Hematopoietic multipotent progenitor cell treated with erythropoietin and hydrocortisone succinate and interleukin-3 and kit ligand, for 4 days (in vitro differentiated cells): Measurements from ENCODE around the gene SPRY2.
"Not testable (repeated sequence)": the region's sequence is repeated elsewhere in the genome, so short reads cannot be mapped to it uniquely, and the experiment has no call there.

Source experiments
- DNase-seq: peaks from one replicate; pipeline ENCODE4 v3.0.0-alpha.2; 2015

The SPRY2 gene

GRCh38 chr13:80348314-80348713, 7.4 kb upstream of the SPRY2 start:
- DNase-seq = no peak

- DNase-seq = no peak
These were observed 5.0 kb upstream of the SPRY2 start for GRCh38 chr13:80345771-80346510.

DNA sequence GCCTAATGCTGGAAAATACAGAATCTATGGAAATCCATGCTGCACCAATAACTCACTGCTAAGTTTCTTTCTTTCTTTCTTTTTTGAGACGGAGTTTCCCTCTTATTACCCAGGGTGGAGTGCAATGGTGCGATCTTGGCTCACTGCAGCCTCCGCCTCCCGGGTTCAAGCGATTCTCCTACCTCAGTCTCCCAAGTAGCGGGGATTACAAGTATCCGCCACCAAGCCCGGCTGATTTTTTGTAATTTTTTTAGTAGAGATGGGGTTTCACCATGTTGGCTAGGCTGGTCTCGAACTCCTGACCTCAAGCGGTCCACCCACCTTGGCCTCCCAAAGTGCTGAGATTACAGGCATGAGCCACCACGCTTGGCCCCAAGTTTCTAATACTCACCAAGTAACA, 3.1 kb upstream of the SPRY2 start:
- DNase-seq = not testable (repeated sequence)

GRCh38 chr13:80342471-80343371, 1.8 kb upstream of the SPRY2 start:
- peak; percentile 87 for DNase-seq

- peak; percentile 65 for DNase-seq
These were observed 937 bp upstream of the SPRY2 start for GRCh38 chr13:80341756-80342370.

DNA sequence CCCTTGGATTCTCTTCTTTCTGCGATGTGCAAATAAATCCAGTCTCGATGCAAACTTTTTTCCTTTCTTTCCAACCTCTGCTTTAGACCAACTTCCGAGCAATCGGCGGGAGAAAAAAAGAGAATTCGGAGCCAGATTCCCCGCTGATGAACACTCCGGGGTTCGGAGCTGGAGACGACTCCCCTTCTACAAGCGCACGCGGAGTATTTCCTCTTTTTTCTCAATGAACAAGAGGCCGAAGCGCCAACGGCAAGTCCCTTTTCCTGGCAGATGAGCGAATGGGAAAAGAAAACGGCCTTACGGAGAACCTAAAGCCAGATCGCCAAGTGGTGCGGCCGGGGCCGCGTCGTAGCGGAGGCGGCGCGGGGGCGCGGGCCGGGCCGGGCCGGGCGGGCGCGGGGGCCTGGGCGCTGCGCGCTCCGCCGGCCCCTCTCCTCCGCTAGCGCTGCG, 250 bp downstream of the SPRY2 start:
- peak; percentile 88 for DNase-seq

- peak; percentile 67 for DNase-seq
These were observed 845 bp downstream of the SPRY2 start for GRCh38 chr13:80339912-80340650.

GRCh38 chr13:80339563-80339911, 1.4 kb downstream of the SPRY2 start:
- DNase-seq = peak; percentile 28

DNA sequence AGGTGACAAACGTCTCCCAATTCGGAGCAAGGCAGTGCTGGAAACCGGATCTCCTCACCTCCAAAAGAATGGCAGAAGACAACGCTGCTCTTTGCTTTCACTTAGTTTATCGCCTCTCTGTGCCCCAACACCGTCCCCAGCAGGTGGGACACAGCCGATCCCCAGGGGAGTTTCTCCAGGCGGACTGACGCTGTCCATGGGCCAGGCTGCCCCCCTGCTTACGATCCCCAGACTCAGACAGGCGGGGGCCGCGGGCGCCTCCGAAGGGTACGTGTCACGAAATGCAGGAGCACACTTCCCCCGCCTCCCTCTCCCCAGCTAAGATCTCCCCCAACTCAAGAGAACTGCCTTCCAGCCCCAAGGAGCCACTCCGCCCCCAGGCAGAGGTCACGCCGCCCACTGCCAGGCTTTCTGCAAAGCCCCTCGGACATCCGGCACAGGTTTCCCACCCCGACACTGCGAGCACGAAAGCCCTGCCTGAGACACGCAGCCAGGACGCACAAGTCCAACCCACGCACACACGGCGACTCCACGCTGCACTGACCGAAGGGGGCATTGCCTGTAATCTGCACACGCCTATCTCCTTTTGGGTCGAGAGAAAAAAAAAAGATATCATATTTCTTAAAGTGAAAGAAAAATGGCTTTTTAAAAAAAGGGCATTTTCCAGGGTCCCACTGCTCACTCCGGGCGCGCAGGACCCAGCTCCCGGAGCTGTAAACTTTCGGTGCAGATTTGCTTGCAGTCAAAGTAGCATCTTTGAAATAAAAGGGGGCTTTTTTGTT, 2.0 kb downstream of the SPRY2 start:
- DNase-seq = peak; percentile 80

GRCh38 chr13:80337288-80338081, 3.4 kb downstream of the SPRY2 start:
- DNase-seq = no peak

DNA sequence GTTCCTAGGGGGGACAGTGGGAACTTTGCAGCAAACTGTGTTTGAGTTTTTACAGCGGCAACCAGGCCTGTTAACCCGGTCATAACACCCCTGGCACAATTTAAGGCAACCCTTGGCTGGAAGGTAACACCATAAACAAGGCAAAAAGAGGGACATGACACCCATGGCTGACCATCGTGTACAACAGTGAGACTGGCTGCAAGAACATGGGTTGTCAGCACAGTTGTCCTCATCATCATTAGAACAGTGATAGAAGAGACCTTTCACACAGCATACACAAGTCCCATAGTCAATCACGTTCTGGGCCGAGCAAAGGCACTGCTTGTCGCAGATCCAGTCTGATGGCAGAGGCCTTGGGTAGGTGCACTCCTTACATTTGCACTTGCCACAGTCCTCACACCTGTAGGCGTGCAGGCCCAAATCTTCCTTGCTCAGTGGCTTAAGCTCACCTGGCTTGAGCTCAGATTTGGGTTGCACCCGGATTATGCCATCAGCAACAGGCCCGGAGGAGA, 4.1 kb downstream of the SPRY2 start:
- no peak for DNase-seq

GRCh38 chr13:80336370-80336769, 4.6 kb downstream of the SPRY2 start:
- no peak for DNase-seq

- DNase-seq = peak; percentile 22
These were observed 6.2 kb downstream of the SPRY2 start for GRCh38 chr13:80334597-80335260.

DNA sequence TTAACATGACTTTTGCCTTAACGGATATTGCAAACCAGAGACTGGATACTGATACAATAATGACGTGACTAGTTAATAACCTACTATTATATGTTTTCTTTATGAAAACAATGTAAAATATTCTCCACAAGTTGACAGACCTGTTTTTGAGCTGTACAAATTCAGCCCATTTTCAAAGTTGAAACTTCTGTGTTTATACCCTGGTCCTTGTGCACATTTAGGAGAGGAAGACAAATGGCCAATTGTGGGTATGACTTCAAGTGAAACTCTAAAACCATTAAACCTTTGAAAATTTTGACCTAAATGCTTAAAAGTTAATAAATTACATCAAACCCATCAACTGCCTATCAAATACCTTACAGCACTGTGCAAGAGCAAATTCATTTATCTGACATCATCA, 8.9 kb downstream of the SPRY2 start:
- DNase-seq = no peak

DNA sequence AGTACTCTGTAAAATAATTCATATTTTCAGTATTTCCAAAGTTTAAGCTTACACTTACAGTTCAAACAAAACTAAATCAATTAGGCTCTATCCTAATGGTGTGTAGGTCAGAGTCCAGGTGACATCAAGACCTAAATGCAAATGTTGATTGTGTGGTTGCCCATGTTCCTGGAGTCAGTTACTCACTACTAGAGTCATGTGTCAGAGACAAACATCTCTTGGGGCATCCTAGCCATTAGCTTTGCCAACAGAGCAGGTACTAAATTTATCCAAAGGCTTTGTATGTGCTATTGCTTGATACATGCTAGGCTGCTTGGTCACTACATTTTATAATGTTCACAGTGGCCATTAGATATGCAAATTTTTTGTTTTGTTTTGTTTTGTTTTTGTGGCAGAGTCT, 11.7 kb downstream of the SPRY2 start:
- DNase-seq = no peak

DNA sequence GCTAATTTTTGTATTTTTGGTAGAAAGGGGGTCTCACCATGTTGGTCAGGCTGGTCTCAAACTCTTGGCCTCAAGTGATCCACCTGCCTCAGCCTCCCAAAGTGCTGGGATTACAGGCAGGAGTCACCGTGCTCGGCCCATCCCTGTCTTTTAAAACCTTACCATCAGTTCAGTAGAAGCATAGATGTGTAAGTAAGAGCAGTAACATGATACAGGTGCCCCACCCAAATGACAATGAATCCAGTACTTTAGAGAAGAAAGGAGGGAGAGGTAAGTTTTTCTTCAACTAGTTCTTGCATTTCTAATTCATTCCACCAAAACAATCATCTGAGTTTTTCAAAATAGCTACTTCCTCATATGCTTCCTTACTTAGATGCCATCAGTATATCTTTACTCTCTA, 21.9 kb downstream of the SPRY2 start:
- no peak for DNase-seq

DNA sequence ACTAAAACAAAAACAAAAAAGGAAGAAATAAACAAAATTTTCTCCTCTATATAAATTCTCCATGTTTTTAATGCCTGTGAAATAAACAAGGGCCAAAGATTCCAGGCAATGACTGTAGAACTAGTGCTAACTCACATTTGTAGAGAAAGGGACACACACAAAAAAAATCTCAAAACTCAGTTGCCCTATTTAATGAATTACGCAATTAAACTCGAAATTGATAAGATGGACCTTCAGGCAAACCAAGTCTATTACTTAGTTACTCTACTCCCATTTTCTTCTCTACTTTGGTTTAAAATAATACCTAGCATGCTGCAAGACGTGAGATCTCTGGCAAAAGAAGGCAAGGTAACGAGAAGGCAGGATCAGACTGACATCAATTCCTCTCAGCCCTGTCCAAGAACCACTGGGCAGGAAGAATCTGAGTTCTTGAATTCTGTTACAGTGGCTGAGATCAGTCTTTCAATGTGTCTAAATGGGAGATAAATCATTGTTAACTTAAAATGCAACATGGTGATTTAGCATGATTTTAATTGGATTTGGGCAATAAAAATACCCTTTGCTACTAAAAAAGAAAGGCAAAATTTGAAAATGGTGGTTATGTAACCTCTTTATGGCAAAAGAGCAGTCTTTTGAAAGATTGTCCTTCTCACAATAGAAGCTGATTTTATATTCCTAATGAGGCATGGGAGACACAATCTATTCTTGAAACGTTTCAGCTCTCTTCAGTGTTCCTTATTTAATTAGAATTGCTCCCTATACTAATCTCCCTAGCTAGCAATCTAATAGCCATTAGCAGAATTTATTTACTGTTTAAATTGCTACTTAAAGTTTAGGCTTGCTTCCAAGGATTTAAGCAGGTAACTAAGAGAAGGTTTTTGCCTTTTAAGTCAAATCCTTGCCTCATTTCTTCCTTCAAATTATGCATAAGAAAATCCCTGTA, 25.9 kb downstream of the SPRY2 start:
- DNase-seq = no peak

GRCh38 chr13:80313668-80314256, 27.2 kb downstream of the SPRY2 start:
- no peak for DNase-seq

DNA sequence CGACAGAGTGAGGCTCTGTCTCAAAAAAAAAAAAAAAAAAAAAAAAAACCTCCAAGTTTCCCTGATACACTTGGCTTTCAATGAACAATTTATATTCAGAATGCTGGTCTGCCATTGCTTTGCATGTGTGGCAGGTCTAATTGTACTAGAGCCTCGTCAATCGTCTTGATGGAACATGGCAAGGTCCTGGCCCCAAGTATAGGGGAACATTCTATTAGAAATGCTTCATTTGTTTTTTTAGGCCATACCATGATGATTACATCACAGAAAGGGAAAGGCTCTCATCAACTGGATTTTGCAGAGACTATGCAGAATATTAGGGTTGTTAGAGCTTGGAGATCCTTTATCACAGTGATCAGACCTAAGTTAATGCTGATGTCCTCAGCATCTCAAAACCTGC, 28.0 kb downstream of the SPRY2 start:
- DNase-seq = no peak
